ENCODE results near the gene SPATS2L. TPM values are rescaled to one million over a fixed set of nuclear protein-coding genes. Genes with fewer than 3 reads are reported as not detected.

SPATS2L gene
- polyA plus RNA-seq, 2 of the 4 experiments (the other 2 are of a cell fraction), result 85.2 to 202 TPM

DNA sequence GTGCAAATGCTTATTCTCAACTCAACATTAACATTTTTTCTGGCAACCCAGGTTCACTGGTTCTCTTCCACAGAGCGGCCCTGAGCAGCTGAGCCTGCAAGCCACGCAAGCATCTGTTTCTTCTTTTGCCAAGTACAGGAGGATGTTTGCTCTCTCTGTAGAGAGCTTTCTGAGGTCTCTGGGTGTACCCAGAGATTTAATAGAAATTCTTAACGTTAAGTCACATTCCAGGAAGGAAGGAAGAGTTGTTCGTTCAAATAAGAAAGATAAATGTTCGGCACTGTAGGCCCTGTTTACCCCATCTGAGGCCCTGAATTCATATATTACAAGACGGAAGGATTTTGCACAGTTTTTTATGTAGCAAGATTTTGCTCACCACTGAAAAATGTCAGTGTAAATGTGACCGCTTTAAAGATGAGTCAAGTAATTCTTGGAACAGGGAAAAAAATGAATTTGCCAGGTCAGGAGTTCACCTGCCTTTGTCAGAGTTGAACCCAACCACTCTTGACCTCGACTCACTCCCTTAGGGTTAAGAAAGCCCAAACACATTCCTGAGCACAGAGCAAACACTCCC is 173.3 kb downstream of the SPATS2L start (continued):
- TF ChIP-seq FOSB (CRISPR knock-in tag; IDR thresholded peaks at IDR 0.05) (no peak), ZC3H11A (IDR thresholded peaks at IDR 0.05) (no peak), CBX2 (IDR thresholded peaks at IDR 0.05; ENCODE audit: borderline replicate concordance, low read depth) (no peak), EP300 (IDR thresholded peaks at IDR 0.05) (peak; percentile 73 to 90; a peak in 4 of 5 replicates), SMC3 (IDR thresholded peaks at IDR 0.05) (no peak), HOXA7 (CRISPR knock-in tag; IDR thresholded peaks at IDR 0.05) (no peak), TFCP2L1 (CRISPR knock-in tag; IDR thresholded peaks at IDR 0.05) (no peak), NR3C1 (IDR thresholded peaks at IDR 0.05) (no peak), KDM1A (IDR thresholded peaks at IDR 0.05; ENCODE audit: low read depth) (no peak), NPAS2 (CRISPR knock-in tag; IDR thresholded peaks at IDR 0.05; ENCODE audit: borderline replicate concordance) (no peak), FOXS1 (CRISPR knock-in tag; IDR thresholded peaks at IDR 0.05) (no peak), RAD21 (conservative IDR thresholded peaks at IDR 0.05 in 1 of 2, IDR thresholded peaks at IDR 0.05 in 1 of 2) (peak in 1 of 2 experiments; percentile 8; a peak in 1 of 5 replicates), RNF2 (IDR thresholded peaks at IDR 0.05; ENCODE audit: borderline replicate concordance, low read depth) (no peak), RCOR1 (IDR thresholded peaks at IDR 0.05; ENCODE audit: low read depth, low read length) (no peak), RARB (CRISPR knock-in tag; IDR thresholded peaks at IDR 0.05) (no peak), PHF8 (IDR thresholded peaks at IDR 0.05; ENCODE audit: borderline replicate concordance, low read depth) (no peak), EHMT2 (IDR thresholded peaks at IDR 0.05; ENCODE audit: low read depth) (no peak; the same call in 1 of the 2 replicates), EHF (CRISPR knock-in tag; IDR thresholded peaks at IDR 0.05) (no peak), CHD2 (IDR thresholded peaks at IDR 0.05; ENCODE audit: low read length, partially characterized antibody) (no peak), PBX3 (IDR thresholded peaks at IDR 0.05) (no peak), FOSL2 (IDR thresholded peaks at IDR 0.05) (0 out of 2 replicates have a peak, but pooled peaks have one; percentile 65), FOSL2 (CRISPR knock-in tag; IDR thresholded peaks at IDR 0.05) (peak; percentile 77), CBX8 (IDR thresholded peaks at IDR 0.05) (no peak), POLR2A (IDR thresholded peaks at IDR 0.05; ENCODE audit: low read length) (no peak)
- TF ChIP-seq, protein P1, sequence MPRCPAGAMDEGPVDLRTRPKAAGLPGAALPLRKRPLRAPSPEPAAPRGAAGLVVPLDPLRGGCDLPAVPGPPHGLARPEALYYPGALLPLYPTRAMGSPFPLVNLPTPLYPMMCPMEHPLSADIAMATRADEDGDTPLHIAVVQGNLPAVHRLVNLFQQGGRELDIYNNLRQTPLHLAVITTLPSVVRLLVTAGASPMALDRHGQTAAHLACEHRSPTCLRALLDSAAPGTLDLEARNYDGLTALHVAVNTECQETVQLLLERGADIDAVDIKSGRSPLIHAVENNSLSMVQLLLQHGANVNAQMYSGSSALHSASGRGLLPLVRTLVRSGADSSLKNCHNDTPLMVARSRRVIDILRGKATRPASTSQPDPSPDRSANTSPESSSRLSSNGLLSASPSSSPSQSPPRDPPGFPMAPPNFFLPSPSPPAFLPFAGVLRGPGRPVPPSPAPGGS (IDR thresholded peaks at IDR 0.05), result no peak
- TF ChIP-seq, protein P2, sequence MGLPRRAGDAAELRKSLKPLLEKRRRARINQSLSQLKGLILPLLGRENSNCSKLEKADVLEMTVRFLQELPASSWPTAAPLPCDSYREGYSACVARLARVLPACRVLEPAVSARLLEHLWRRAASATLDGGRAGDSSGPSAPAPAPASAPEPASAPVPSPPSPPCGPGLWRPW (IDR thresholded peaks at IDR 0.05), result no peak
- TF ChIP-seq, protein P3, sequence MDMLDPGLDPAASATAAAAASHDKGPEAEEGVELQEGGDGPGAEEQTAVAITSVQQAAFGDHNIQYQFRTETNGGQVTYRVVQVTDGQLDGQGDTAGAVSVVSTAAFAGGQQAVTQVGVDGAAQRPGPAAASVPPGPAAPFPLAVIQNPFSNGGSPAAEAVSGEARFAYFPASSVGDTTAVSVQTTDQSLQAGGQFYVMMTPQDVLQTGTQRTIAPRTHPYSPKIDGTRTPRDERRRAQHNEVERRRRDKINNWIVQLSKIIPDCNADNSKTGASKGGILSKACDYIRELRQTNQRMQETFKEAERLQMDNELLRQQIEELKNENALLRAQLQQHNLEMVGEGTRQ (IDR thresholded peaks at IDR 0.05), result no peak

DNA sequence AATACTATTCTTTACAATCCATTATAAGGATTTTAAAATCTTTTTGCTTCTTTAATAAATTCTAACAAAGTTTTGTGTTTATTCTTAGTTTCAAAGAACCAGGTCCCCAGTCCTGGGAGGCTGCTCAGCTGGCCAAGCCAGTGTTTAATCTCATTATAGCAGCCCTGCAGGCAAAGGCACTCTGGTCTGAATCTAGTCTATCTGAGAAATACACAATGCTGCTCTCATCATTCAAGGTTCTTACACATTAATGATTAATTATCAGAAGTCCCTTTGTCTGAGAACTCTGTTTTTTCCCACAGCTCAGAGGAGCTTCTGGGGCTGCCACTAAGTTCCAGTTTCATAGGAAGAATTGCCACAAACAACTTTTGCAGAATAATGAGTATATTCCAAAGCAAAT is 175.7 kb downstream of the SPATS2L start:
- no peak for ATAC-seq
- CTCF ChIA-PET, result interaction anchor here (0.6 to 8.5 kb wide), 27 partner anchors 10 to 536 kb away, joined by 3 to 85 read pairs (median 5); partner anchors contain the start of genes KCTD18 and SPATS2L
- FAIRE-seq, result no peak
- no peak overlapping the region for H3K4me3 ChIP-seq
- no peak overlapping the region for H3K4me2 ChIP-seq
- no peaks in the 10 kb centered on the region for H3K9me3 ChIP-seq
- TF ChIP-seq FOXS1 (CRISPR knock-in tag; IDR thresholded peaks at IDR 0.05) (no peak), SREBF2 (IDR thresholded peaks at IDR 0.05) (no peak), HDAC2 (IDR thresholded peaks at IDR 0.05) (no peak), RCOR1 (IDR thresholded peaks at IDR 0.05; ENCODE audit: low read depth, low read length) (no peak), ESRRA (IDR thresholded peaks at IDR 0.05; ENCODE audit: borderline replicate concordance, low read length) (no peak), MAFK (IDR thresholded peaks at IDR 0.05; ENCODE audit: partially characterized antibody) (no peak)
- TF ChIP-seq, protein P3 (IDR thresholded peaks at IDR 0.05), result no peak
- TF ChIP-seq, protein P4, sequence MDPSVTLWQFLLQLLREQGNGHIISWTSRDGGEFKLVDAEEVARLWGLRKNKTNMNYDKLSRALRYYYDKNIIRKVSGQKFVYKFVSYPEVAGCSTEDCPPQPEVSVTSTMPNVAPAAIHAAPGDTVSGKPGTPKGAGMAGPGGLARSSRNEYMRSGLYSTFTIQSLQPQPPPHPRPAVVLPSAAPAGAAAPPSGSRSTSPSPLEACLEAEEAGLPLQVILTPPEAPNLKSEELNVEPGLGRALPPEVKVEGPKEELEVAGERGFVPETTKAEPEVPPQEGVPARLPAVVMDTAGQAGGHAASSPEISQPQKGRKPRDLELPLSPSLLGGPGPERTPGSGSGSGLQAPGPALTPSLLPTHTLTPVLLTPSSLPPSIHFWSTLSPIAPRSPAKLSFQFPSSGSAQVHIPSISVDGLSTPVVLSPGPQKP (IDR thresholded peaks at IDR 0.05; ENCODE audit: low read depth, low read length), result no peak
- TF ChIP-seq, protein P2 (IDR thresholded peaks at IDR 0.05), result no peak
- H3K4me1 ChIP-seq, result peaks cover 71% of the 10 kb centered on the region
- peak overlapping the region; percentile 90 to 92; a peak in 5 of 6 replicates for H3K27ac ChIP-seq
- DNase-seq (ENCODE audit: low read depth in 1 of 2, low spot score in 1 of 2), result peak in 1 of 2 experiments; percentile 13
- POLR2A ChIA-PET, result interaction anchor here (0.7 to 1.8 kb wide), 2 partner anchors 28 to 182 kb away, joined by 3 to 4 read pairs; partner anchors contain the start of gene KCTD18

Data from A549 (cell line).